ENCODE data around the gene VIP.

GRCh38 chr6:152769993-152770392 is 19.4 kb downstream of the VIP start:
- TF ChIP-seq, protein P1, sequence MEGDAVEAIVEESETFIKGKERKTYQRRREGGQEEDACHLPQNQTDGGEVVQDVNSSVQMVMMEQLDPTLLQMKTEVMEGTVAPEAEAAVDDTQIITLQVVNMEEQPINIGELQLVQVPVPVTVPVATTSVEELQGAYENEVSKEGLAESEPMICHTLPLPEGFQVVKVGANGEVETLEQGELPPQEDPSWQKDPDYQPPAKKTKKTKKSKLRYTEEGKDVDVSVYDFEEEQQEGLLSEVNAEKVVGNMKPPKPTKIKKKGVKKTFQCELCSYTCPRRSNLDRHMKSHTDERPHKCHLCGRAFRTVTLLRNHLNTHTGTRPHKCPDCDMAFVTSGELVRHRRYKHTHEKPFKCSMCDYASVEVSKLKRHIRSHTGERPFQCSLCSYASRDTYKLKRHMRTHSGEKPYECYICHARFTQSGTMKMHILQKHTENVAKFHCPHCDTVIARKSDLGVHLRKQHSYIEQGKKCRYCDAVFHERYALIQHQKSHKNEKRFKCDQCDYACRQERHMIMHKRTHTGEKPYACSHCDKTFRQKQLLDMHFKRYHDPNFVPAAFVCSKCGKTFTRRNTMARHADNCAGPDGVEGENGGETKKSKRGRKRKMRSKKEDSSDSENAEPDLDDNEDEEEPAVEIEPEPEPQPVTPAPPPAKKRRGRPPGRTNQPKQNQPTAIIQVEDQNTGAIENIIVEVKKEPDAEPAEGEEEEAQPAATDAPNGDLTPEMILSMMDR (IDR thresholded peaks at IDR 0.05; ENCODE audit: low read length), result no peak
- no peak for TF ChIP-seq EZH2 (optimal IDR thresholded peaks at IDR 0.05; ENCODE audit: low read depth, low read length)
